ENCODE data around the gene HAGH. TPM values are rescaled to one million over a fixed set of nuclear protein-coding genes. Genes with fewer than 3 reads are reported as not detected.

HAGH gene
- polyA plus RNA-seq, 1 donor (not counting 4 experiments of a cell fraction or from before 2014, with no cell fraction given): 17.7 TPM

GRCh38 chr16:1816396-1817275 is 10.0 kb downstream of the HAGH start:
- Histone ChIP-seq H3K9me3 (ENCODE audit: control insufficient read depth, low read depth, low read length) (no peaks in the 10 kb centered on the region), H3K4me1 (ENCODE audit: control insufficient read depth, extremely low read depth, insufficient read depth, low read length) (no peaks in the 10 kb centered on the region), H3K36me3 (ENCODE audit: control insufficient read depth in 2 of 2, extremely low read depth in 1 of 2, insufficient read depth in 2 of 2, low read length in 2 of 2) (peaks cover 0 to 14% of the 10 kb centered on the region in 2 experiments), H3K27me3 (ENCODE audit: control insufficient read depth, extremely low read depth, insufficient read depth, low read length) (no peaks in the 10 kb centered on the region), H3K9me1 (ENCODE audit: control insufficient read depth, extremely low read depth, insufficient read depth, low read length) (no peaks in the 10 kb centered on the region), H4K20me1 (ENCODE audit: control insufficient read depth, extremely low read depth, insufficient read depth, low read length) (no peaks in the 10 kb centered on the region), H3K4me3 (ENCODE audit: control insufficient read depth in 2 of 3, extremely low read depth in 1 of 3, insufficient read depth in 2 of 3, low read depth in 1 of 3, low read length in 3 of 3) (no peak overlapping the region), H2AFZ (ENCODE audit: control insufficient read depth, low read length) (no peak overlapping the region), H3K4me2 (ENCODE audit: control insufficient read depth, extremely low read depth, insufficient read depth, low read depth, low read length) (no peak overlapping the region), H3K27ac (ENCODE audit: control insufficient read depth, insufficient read depth, low read length) (no peak overlapping the region), H3K9ac (ENCODE audit: control insufficient read depth, extremely low read depth, insufficient read depth, low read length) (no peak overlapping the region), H3K79me2 (ENCODE audit: control insufficient read depth, insufficient read depth, low read length) (no peaks in the 10 kb centered on the region)
- FAIRE-seq (no peak), DNase-seq (ENCODE audit: low read depth, low spot score) (no peak)
- no peak for TF ChIP-seq CTCF (optimal IDR thresholded peaks at IDR 0.05 in 1 of 3, IDR thresholded peaks at IDR 0.05 in 1 of 3, conservative IDR thresholded peaks at IDR 0.05 in 1 of 3; ENCODE audit: extremely low read depth in 1 of 3, insufficient read depth in 2 of 3, low read length in 3 of 3)
- no peak for TF ChIP-seq EZH2 (IDR thresholded peaks at IDR 0.05; ENCODE audit: low read length)
- dilution Hi-C loops (cut with MboI; ENCODE audit: extremely low pct_ligation_motif_present, low sequenced_read_pairs): no loop called here

- Histone ChIP-seq H4K20me1 (ENCODE audit: control insufficient read depth, extremely low read depth, insufficient read depth, low read length) (no peaks in the 10 kb centered on the region), H3K9me3 (ENCODE audit: control insufficient read depth, low read depth, low read length) (no peaks in the 10 kb centered on the region), H3K9ac (ENCODE audit: control insufficient read depth, extremely low read depth, insufficient read depth, low read length) (no peak overlapping the region), H3K4me2 (ENCODE audit: control insufficient read depth, extremely low read depth, insufficient read depth, low read depth, low read length) (no peak overlapping the region), H3K4me3 (ENCODE audit: control insufficient read depth in 2 of 3, extremely low read depth in 1 of 3, insufficient read depth in 2 of 3, low read depth in 1 of 3, low read length in 3 of 3) (no peak overlapping the region), H2AFZ (ENCODE audit: control insufficient read depth, low read length) (no peak overlapping the region), H3K36me3 (ENCODE audit: control insufficient read depth in 2 of 2, extremely low read depth in 1 of 2, insufficient read depth in 2 of 2, low read length in 2 of 2) (peaks cover 0 to 14% of the 10 kb centered on the region in 2 experiments), H3K9me1 (ENCODE audit: control insufficient read depth, extremely low read depth, insufficient read depth, low read length) (no peaks in the 10 kb centered on the region), H3K79me2 (ENCODE audit: control insufficient read depth, insufficient read depth, low read length) (no peaks in the 10 kb centered on the region), H3K27ac (ENCODE audit: control insufficient read depth, insufficient read depth, low read length) (no peak overlapping the region), H3K4me1 (ENCODE audit: control insufficient read depth, extremely low read depth, insufficient read depth, low read length) (no peaks in the 10 kb centered on the region), H3K27me3 (ENCODE audit: control insufficient read depth, extremely low read depth, insufficient read depth, low read length) (no peaks in the 10 kb centered on the region)
- DNase-seq (ENCODE audit: low read depth, low spot score) (no peak), FAIRE-seq (no peak)
- TF ChIP-seq CTCF (optimal IDR thresholded peaks at IDR 0.05 in 1 of 3, IDR thresholded peaks at IDR 0.05 in 1 of 3, conservative IDR thresholded peaks at IDR 0.05 in 1 of 3; ENCODE audit: extremely low read depth in 1 of 3, insufficient read depth in 2 of 3, low read length in 3 of 3) (no peak), EZH2 (IDR thresholded peaks at IDR 0.05; ENCODE audit: low read length) (no peak)
- dilution Hi-C loops (cut with MboI; ENCODE audit: extremely low pct_ligation_motif_present, low sequenced_read_pairs): no loop called here
These were observed 11.2 kb downstream of the HAGH start for GRCh38 chr16:1815461-1815860.
